Measurements from ENCODE around the gene CDCA7. TPM values are rescaled to one million over a fixed set of nuclear protein-coding genes. Genes with fewer than 3 reads are reported as not detected.
"Not testable (repeated sequence)": the region's sequence is repeated elsewhere in the genome, so short reads cannot be mapped to it uniquely, and the experiment has no call there.

CDCA7 gene
- total RNA-seq, 1 experiment from 2014 or later = 18.0 TPM

DNA sequence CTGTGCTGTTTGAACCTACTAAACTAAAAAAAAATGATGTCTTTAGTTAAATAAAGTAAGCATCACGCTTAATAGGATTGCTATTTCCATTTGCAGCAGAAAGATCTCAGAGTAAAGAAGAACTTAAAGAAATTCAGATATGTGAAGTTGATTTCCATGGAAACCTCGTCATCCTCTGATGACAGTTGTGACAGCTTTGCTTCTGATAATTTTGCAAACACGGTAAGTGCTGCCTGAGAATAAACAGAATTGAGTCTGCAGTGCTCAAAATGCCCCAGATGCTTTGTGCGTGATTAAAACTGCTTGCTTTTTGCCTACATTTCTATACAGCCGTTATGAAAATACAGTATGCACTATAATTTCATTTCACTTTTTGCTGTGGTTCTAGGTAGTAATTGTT is 3.9 kb downstream of the CDCA7 start:
- no peak for DNase-seq (ENCODE audit: low read depth)

DNA sequence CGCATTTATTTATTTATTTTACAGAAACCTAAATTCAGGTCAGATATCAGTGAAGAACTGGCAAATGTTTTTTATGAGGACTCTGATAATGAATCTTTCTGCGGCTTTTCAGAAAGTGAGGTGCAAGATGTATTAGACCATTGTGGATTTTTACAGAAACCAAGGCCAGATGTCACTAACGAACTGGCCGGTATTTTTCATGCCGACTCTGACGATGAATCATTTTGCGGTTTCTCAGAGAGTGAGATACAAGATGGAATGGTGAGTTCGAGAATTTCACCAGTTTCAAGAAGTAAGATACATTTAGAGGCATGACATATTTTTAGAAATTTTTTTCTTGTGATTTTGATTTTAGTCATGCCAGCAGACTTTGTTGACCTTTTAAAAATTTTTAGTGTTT is 4.6 kb downstream of the CDCA7 start:
- DNase-seq (ENCODE audit: low read depth) = peak; percentile 80

DNA sequence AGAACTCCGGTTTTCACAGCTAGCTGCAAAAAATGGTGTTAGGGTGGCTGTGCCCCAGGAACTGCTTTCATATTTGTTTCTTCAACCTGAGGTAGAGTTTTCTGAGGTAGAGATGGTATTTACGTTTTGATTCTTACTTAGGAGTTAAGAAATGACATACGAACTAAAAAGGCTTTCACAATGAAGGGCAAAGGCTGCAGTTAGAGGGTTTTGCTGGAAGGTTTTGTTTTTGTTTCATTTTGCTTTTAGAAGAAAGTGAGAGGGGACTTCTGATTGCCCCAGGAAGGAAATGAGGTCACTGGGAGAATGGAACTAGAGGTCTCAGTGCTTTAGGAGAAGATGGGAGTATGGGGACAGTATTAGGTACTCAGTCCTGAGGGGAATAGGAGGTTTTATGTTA is 15.5 kb downstream of the CDCA7 start:
- no peak for DNase-seq (ENCODE audit: low read depth)

DNA sequence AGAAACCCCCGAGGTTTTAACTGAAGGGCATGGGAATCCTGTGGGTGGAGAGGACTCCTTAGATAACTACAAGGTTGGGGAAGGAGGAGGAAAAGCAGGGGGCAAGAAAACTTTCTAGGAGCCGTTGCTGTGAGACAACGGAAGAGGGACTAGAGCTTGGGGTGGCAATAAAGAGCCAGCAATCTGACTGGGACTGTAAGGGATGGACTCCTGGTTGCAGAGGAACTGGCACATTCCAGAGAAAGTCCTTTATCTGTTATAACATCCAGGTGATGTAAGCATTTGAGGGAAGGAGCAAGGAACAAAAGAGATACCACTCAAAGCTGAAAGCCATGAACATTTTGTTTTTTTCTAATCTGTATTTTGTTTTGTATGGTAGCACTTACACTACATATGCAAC is 16.4 kb downstream of the CDCA7 start:
- no peak for DNase-seq (ENCODE audit: low read depth)

DNA sequence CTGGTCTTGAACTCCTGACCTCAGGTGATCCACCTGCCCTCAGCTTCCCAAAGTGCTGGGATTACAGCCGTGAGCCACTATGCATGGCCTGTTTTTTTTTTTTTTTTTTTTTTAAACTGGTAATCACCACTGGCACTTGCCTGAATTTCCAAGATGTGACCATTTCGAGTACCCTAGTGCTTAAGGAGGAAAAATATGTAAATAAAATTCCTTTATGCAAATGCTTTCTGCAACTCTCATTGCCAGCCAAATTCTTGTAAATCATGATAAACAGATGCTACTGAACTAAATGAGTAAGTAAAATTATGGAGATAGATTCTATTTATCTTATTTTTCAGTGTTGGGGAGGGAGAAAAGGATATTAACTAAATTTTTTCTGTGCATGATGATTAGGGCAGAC is 18.6 kb downstream of the CDCA7 start:
- DNase-seq (ENCODE audit: low read depth) = no peak

DNA sequence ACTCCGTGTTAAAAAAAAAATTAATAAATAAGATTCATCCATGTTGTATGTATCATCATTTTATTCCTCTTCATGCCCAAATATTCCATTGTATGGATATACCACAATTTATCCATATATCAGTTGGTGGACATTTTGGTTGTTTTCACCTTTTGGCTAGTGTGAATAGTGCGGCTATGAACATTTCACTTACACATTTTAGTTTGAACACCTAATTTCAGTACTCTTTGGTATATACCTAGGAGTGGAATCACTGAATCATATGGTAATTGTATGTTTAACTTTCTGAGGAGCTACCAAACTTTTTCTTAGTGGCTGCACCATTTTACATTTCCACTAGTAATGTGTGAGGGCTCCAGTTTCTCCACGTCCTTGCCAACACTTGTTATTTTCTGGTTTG is 20.0 kb downstream of the CDCA7 start:
- DNase-seq (ENCODE audit: low read depth) = no peak

DNA sequence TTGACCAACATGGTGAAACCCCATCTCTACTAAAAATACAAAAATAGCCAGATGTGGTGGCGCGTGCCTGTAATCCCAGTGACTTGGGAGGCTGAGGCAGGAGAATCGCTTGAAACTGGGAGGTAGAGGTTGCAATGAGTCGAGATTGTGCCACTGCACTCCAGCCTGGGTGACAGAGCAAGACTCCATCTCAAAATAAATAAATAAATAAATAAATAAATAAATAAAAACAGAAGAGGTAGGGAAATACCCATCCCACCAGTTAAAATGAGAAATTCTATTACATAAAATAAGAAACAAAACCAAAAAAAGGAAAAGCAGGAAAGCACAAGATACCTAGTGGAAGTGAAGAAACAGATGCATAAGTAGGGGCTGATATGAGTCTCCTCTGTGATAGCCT is 30.9 kb downstream of the CDCA7 start:
- DNase-seq (ENCODE audit: low read depth) = not testable (repeated sequence)

DNA sequence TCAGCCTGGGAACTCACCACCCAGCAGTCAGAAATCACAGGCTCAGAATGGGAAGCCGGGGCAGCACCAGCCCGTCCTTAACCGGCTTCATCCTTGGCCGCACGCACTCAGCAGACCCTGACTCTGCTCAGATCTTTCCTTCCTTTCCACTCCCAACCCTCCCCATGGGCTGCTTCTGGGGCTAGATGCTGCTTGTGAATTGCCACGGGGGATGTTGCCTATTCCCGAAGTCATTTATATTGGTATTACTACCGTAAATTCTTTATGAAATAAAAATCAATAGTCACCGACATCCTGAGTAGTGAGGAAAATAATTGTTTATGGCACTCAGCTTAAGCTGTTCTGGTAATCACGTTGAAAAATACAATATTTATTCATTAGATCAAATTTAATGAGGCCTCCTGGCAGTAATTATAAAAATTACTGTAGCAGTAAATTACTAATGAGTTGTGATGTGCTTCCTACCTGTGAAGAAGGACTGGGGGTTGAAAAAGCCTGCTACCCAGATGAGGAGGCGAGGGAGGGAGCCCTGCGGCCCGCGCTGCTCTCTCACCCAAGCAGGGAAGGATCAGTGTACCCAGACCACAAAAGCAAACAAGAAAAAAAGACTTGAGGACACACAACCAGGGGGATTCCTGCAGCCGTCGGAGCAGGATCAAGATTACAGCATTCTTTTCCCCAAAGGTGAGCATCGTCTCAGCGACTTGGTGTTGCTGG is 31.5 kb downstream of the CDCA7 start:
- DNase-seq (ENCODE audit: low read depth) = no peak

DNA sequence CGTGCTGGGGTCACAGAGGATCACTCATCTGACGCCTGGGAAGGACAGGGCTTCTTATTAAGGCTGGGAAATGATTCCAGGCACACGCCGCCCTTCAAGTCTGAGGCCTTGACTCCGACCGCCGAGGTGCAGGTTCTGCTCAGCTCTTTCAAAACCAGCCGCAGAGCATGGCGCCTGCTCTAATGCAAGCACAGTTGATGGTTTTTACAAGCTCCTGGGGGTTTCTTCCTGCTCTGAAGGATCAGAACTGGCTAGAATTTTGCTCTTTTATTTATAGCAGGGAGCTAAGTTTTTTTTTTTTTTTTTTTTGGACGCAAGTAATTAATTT is 32.0 kb downstream of the CDCA7 start:
- DNase-seq (ENCODE audit: low read depth) = no peak

DNA sequence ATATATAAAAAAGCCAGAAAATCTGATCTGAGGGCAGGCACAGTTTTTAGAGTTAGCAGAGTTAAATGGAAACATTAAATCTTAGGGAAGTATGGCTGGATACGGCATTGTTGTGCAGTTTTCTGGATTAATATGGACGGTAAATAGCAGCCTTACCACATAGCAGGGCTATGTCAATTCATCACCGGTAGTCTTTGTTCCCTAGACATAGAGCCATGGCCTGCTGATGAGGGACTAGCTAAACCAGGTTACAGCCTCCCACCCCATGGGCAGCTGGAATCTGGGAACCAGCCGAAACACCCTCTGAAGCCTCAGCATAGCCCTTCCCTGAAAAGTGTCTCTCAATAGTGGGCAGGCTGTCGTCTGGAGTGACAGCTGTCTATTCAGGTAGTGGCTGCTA is 32.4 kb downstream of the CDCA7 start:
- no peak for DNase-seq (ENCODE audit: low read depth)

DNA sequence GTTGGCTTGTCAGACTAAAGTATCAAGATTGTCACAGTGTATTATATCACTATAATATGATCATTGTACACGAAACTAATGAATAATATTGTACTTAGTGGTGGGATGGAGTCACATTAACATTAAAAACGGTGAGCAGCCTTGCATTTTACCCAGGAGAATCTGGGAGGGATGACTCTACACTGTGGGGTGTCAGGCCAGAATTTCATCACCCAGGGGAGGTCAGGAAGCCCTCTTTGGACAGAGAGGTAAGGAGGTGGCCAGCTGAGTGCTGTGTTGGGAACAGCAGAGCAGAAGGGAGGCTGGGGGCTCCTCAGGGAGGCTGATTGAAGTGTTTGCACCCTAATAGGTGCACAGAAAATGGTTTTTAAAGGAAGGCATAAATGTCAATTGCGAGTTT is 33.0 kb downstream of the CDCA7 start:
- DNase-seq (ENCODE audit: low read depth) = no peak

DNA sequence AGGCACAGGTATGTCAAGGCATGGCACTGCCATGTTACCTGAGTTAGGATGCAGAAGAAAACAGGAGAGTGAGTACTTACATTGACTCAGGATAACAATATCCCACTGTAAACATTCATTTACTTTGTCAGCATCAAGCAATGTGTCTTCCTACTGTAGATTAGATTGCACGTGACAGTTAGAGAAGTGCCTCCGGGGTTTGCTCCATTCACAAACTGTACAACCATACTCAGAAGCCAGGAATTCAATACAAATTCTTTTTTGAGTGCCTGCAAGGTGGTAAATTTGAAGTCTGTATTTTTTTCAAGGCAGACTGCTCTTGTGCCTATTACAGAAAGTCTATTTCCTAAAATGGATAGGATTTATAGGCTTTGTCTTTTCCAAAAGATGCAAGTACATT is 34.1 kb downstream of the CDCA7 start:
- DNase-seq (ENCODE audit: low read depth) = no peak

DNA sequence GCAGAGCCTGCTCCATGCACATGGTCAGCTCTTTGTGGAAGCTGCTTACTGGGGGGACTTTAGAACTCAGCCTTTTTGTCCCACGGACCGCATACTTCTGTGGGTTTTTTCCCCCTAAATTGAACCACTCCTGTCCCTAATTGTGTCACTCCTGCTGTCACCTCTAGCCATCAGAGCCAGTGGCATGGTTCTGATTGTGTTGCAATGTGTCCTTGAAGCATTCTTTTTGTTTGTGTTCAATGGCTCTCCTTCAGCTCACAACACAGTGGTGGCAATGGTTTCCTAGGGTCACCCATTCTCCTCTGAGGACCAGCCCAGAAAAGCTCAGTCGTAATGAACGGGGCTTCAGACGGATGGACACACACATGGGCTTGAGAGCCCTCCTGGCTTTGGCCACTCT is 35.4 kb downstream of the CDCA7 start:
- DNase-seq (ENCODE audit: low read depth) = no peak

DNA sequence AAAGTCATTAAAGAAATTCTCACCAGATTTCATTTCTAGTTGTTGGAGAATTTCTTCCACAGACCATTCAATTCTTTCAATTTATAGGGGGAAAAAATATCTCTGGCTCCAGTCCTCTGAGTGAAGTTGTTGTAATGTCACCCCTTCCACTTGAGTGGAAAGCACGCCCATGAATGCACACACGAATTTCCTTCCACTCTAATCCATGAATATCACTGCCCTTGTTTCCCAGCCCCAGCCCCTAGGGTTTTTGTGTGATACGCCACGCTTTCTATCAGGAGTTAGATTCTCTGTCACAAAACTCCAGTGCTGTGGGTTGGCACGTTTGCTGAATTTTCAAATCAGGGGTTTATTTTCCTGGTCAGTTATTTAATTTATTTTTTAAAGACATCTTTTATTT is 38.1 kb downstream of the CDCA7 start:
- no peak for DNase-seq (ENCODE audit: low read depth)

DNA sequence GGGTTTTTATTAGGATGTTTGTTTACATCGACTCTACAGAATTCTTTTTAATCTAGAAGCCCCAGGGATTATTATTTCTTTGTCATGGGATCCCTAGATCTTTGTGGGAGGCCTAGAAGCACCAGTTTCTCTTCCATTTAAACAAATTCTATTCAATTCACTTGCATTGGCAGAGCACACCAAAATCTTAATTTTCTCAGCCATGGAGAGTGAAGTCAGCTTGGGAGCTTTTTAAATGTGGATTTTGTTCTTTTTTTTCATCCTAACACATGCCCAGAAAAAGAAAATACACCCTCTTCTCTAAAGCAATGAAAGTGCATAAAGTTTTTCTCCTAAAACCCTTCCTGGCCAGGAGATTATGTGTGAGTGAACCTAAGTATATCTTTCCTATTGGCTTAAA is 38.5 kb downstream of the CDCA7 start:
- DNase-seq (ENCODE audit: low read depth) = no peak

DNA sequence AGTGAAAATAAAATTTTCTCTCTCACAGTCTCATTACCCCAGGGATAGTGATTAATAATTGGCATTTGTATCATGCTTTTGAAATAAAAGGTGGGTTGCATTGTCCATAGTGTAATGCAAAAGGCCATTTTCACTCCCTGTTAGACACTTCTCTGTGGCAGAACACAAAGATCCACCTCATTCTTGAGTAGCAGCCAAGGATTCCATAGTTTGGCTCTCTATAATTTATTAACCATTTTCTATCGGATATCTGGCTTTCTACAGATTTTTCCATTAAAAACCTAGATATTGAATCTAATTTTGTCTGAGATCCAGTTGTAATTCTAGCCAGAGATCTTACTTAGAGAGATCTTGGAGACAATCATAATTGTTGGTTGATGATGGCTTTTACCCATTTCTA is 39.0 kb downstream of the CDCA7 start:
- DNase-seq (ENCODE audit: low read depth) = no peak

DNA sequence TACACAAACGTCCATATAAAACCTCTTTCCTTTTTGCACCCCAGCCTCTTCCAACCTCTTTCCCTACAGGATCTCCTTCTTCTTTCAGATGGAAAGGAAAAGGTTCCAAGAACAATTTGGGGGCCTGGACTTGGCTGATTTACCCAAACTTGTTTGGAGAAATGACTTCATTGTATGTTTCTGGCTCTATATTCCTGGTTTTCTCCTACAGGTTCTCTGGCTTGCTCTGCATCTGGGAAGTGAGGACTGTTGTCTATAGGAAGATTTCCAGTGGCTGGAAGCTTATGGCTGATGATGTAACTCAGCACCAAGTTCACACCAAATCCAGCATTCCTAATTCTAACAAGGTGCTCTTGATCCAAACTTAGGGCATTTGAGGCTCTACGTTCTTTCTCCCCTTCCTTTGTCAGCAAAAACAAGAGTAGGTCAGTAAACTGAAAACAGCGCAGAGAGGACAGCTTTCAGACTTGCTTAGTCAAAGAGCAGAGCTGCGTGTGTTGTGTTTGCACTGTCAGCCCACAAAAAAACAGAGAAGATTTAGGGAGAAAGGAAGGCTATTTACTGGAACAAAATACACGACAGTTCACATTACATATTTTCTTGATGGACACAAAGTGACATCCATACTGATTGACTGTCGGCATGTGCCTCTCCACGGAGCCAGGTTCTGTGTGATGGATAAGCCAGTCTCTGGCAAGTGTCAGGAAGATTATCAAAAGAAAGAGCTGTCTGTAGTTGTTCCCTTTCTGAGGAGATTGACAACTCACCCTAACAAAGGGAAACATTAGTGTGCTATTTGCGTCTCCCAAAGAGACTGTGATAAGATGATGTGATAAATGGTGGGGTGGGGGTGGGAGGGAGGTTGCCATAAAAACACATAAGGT is 39.7 kb downstream of the CDCA7 start:
- DNase-seq (ENCODE audit: low read depth) = no peak

DNA sequence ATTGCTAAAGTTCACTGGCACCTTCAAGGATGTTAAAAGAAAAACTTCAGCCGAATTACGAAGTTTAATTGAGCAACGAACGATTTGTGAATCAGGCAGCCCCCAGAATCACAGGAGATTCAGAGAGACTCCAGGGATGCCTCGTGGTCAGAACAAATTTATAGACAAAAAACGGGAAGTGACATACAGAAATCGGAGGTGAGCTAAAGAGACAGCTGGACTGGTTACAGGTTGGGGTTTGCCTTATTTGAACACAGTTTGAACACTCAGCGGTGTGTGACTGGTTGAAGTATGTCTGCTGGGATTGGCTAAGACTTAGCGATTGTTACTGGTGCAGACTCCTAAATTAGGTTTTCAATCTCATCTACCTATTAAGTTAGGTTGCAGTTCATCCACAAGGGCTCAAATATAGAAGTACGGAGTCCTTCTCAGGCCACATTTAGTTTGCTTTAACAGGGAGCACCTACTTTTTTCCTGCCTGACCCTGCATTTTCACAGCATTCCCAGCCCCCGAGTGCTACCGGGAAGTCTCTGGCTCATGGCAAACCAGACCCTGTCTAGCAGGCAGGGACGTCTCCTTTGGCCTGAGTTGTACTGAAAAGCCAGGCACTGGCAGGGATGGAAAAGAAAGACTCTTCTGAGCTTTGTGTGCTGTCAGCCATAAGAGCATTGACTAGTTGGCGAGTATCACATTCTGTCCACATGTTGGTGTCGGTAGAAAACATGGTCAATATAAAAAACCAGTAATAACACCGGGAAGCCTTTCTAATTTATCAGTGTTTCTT is 41.1 kb downstream of the CDCA7 start:
- DNase-seq (ENCODE audit: low read depth) = no peak

DNA sequence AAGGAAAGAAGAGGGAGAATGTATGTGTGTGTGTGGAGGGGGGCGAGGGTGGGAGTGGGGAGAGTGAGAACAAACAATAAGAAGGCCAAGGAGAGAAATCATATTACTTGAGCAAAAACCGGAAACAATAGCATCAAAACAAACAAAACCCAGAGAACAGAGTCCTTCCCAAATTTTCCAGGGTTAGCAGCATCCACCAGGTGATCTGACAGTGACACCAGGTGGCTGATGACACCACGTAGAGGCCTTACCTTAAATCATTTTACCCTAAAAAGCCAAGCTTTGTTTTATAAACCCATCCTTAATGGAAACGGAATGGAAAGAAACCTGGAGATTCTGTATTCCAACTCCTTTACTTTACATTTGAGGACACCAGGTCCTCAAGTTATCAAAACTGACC is 42.9 kb downstream of the CDCA7 start:
- no peak for DNase-seq (ENCODE audit: low read depth)

DNA sequence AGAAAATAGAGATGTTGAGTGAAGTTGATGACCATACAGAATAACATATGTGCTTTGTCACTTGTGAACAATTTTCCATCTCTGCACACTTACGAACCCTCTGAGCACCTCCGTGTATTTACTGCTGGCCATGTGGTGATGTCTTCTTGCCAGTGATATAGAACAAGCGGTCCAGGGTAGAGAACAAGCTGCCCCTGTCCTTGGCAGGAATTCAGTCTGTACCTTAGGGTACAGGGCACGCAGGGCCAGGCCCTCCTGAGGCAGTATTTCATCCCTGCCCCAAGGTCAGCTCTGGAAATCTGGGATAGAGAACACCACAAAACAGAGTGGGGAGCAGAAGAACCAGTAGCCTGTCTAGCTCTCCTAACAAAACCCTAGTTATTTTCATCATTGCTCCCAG is 44.6 kb downstream of the CDCA7 start:
- no peak for DNase-seq (ENCODE audit: low read depth)

DNA sequence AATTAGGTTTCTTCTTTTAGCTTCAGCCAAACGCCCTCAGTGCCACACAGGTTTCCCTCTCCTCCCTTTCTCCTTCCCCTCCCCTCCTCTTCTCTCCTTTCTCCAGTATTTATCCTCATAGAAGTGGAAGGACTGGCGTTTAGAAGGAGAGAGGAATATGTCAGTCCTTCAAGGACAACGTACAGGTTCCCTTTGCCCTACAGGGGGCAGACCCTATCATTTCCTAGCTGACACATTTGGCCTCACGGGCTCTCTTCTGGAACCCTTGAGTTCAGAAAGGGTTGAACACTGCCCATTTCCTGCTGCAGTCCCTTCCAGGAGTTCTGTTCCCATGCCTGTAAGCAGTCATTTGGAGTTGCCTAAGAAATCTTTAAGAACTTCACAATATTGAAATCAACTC is 46.1 kb downstream of the CDCA7 start:
- DNase-seq (ENCODE audit: low read depth) = peak; percentile 29

DNA sequence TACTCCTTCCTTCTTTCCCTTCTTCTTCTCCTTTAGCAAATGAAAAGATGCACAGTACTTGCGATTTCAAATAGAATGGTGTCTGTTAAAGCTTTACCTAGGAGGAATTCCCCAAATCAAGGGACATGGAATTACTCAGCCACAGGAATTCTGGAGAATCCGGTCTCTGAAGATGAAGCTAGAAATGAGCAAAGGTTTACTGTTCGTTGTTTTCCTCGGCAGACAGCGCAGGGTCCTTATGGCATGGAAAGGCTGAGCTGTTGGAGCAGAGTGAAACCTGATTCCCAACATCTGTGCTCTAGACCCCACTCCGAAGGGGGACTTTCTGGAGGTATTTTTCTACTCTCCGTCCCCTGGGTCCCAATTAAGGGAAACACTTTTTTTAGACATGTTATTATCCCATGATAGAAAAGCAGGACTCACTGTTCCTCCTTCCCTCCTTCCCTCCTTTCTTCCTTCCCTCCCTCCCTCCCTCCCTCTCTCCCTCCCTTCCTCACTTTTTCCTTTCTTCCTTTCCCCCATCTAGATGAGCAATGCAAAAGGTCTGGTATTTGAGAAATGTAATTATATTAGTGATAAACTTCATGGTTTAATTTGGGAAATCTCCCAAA is 47.1 kb downstream of the CDCA7 start:
- peak; percentile 16 for DNase-seq (ENCODE audit: low read depth)
